ENCODE results near the gene SELENOF.

DNA sequence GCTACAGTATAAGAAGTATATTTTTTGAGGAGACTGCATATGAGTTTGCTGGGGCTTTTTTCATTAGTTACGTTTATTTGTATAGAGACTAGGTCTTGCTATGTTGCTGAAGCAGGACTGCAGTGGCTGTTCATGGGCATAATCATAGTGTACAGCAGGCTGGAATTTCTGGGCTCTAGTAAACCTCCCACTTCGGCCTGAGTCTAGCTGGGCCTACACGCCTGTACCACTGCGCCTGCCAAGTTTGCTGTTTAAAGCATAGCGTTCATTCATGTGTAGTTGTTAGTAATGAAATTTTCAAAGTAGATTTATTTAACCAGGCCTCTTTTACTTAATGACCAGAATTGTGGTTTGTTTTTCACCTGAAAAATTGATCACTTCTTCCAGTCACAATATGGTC lies 34.3 kb upstream of the SELENOF start:
- TF ChIP-seq, protein P1, sequence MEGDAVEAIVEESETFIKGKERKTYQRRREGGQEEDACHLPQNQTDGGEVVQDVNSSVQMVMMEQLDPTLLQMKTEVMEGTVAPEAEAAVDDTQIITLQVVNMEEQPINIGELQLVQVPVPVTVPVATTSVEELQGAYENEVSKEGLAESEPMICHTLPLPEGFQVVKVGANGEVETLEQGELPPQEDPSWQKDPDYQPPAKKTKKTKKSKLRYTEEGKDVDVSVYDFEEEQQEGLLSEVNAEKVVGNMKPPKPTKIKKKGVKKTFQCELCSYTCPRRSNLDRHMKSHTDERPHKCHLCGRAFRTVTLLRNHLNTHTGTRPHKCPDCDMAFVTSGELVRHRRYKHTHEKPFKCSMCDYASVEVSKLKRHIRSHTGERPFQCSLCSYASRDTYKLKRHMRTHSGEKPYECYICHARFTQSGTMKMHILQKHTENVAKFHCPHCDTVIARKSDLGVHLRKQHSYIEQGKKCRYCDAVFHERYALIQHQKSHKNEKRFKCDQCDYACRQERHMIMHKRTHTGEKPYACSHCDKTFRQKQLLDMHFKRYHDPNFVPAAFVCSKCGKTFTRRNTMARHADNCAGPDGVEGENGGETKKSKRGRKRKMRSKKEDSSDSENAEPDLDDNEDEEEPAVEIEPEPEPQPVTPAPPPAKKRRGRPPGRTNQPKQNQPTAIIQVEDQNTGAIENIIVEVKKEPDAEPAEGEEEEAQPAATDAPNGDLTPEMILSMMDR (IDR thresholded peaks at IDR 0.05; ENCODE audit: low read depth, low read length) = no peak
- TF ChIP-seq EZH2phosphoT487 (IDR thresholded peaks at IDR 0.05; ENCODE audit: low read depth) = no peak
